Left lung (tissue), 10 donors: Measurements from ENCODE around the gene AP2B1. TPM values are rescaled to one million over a fixed set of nuclear protein-coding genes. Genes with fewer than 3 reads are reported as not detected.

Source experiments
- ATAC-seq: fragments of 200-7000 bp; cut with Tn5 transposase; one replicate; pipeline ENCODE4 v1.9.1; 2020; ENCODE audit warnings: moderate library complexity
- DNase-seq, 4 donors: peaks; one replicate each; pipeline ENCODE4 v3.0.0-alpha.2; 2013 to 2020
- H3K27ac ChIP-seq, 2 donors: fragments of 200-600 bp; sonication (generic) in 1 of 2; one replicate each; pipeline versions ENCODE4 v1.5.0 to v1.8.0; 2020 to 2021
- H3K27me3 ChIP-seq, 2 donors: fragments of 200-600 bp; sonication (generic) in 1 of 2; one replicate each; pipeline versions ENCODE4 v1.5.0 to v1.8.0; 2020 to 2021
- H3K36me3 ChIP-seq, 2 donors: fragments of 200-600 bp; sonication (generic) in 1 of 2; one replicate each; pipeline versions ENCODE4 v1.5.0 to v1.8.0; 2020 to 2021
- H3K4me1 ChIP-seq, 2 donors: fragments of 200-600 bp; one replicate each; pipeline ENCODE4 v1.8.0; 2021
- H3K4me3 ChIP-seq, 2 donors: fragments of 200-600 bp; sonication (generic) in 1 of 2; one replicate each; pipeline versions ENCODE4 v1.5.0 to v1.8.0; 2020 to 2021; ENCODE audit warnings: mild to moderate bottlenecking in 1 of 2
- H3K9me3 ChIP-seq, 2 donors: fragments of 200-600 bp; sonication (generic) in 1 of 2; one replicate each; pipeline versions ENCODE4 v1.5.0 to v1.8.0; 2020 to 2021
- intact Hi-C, 2 donors: fragments of 100-400 bp; cut with DNase I; formaldehyde crosslinking; loops; one replicate each; pipeline versions ENCODE4 v1.11.2 to v1.14.2; 2022
- polyA plus RNA-seq, 6 donors: library from polyadenylated mRNA; unstranded; fragments of 120-200 nt; gene quantifications; one replicate each; pipeline ENCODE4 v1.2.1, GENCODE V29; 2013; ENCODE audit not compliant: insufficient read length in 6 of 6
- total RNA-seq, 2 donors: library from RNA; stranded (reverse); fragmentation: NEBNext Ultra II Directional; extraction: Animal tissue kit (Norgen Biotek cat#: 25700); gene quantifications; one replicate each; pipeline ENCODE4 v1.2.1, GENCODE V29; 2021
- TF ChIP-seq, protein P1 (sequence below), 2 donors: fragments of 200-600 bp; sonication (generic) in 1 of 2; IDR thresholded peaks; one replicate each; pipeline versions ENCODE4 v1.5.0 to v1.8.0; 2021; ENCODE audit warnings: antibody characterized with exemption in 2 of 2
- donor health status: DM: no; HTN: yes; CAD: no.
- donor health status: DM: no; HTN: no; CAD: no.

The AP2B1 gene
- total and polyA plus RNA-seq, 8 donors, result 132 to 195 (median 154) TPM

DNA sequence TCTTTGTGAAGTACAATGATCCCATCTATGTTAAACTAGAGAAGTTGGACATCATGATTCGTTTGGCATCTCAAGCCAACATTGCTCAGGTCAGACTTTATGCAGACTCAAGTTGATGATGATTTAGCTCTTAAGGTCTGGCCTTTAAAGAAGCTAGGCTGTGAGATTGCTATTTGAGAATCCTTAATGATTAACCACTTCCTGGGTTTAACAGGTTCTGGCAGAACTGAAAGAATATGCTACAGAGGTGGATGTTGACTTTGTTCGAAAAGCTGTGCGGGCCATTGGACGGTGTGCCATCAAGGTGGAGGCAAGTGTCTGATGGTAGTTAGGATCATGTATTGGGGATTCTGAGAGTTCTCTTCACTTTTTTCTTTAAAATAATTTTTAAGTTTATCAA is 40.3 kb downstream of the AP2B1 start:
- H3K27me3 ChIP-seq, result no peaks in the 10 kb centered on the region
- H3K36me3 ChIP-seq, result peaks cover 0 to 81% of the 10 kb centered on the region in 2 donors
- DNase-seq (peak in 1 of 4 donors; percentile 35), ATAC-seq (peak; percentile 90)
- no peaks in the 10 kb centered on the region for H3K9me3 ChIP-seq
- H3K4me3 ChIP-seq, result no peak overlapping the region
- intact Hi-C loops, result no loop called here
- H3K4me1 ChIP-seq, result no peaks in the 10 kb centered on the region
- TF ChIP-seq, protein P1, sequence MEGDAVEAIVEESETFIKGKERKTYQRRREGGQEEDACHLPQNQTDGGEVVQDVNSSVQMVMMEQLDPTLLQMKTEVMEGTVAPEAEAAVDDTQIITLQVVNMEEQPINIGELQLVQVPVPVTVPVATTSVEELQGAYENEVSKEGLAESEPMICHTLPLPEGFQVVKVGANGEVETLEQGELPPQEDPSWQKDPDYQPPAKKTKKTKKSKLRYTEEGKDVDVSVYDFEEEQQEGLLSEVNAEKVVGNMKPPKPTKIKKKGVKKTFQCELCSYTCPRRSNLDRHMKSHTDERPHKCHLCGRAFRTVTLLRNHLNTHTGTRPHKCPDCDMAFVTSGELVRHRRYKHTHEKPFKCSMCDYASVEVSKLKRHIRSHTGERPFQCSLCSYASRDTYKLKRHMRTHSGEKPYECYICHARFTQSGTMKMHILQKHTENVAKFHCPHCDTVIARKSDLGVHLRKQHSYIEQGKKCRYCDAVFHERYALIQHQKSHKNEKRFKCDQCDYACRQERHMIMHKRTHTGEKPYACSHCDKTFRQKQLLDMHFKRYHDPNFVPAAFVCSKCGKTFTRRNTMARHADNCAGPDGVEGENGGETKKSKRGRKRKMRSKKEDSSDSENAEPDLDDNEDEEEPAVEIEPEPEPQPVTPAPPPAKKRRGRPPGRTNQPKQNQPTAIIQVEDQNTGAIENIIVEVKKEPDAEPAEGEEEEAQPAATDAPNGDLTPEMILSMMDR (IDR thresholded peaks at IDR 0.05), result no peak
- H3K27ac ChIP-seq, result no peak overlapping the region

DNA sequence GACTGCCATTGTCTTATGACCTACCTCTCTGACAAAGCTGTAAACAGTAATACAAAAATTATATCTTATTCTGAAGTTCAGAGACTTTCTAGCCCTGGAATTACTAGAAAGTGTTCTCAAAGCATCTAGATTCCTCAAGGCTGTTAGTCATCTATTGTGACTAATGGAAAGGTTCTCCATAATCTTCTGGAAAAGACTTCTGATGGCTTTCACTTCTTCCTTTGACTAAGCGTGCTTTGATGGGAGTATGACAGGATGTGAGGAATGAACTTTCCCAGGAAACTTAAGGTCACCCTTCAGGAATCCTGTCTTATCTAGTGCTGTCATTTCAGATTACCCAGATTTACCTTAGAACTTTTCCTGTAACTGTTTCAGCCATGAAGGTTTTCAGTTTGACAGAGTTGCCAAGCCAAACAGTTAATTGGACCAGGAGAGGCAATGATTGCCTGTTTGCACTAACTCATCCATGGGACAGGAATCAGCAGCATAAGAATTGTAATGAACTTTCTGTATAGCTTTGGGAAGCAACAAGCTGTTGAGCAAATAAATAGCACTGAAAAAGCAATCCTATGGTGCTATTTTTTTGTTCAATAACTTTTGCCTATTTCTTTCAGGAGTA is 43.5 kb downstream of the AP2B1 start:
- Histone ChIP-seq H3K9me3 (no peaks in the 10 kb centered on the region), H3K27ac (no peak overlapping the region), H3K4me3 (no peak overlapping the region), H3K27me3 (no peaks in the 10 kb centered on the region), H3K4me1 (no peaks in the 10 kb centered on the region), H3K36me3 (peaks cover 0 to 95% of the 10 kb centered on the region in 2 donors)
- ATAC-seq, result no peak
- intact Hi-C loops, result no loop called here
- no peak for DNase-seq
- TF ChIP-seq, protein P1 (IDR thresholded peaks at IDR 0.05), result no peak

DNA sequence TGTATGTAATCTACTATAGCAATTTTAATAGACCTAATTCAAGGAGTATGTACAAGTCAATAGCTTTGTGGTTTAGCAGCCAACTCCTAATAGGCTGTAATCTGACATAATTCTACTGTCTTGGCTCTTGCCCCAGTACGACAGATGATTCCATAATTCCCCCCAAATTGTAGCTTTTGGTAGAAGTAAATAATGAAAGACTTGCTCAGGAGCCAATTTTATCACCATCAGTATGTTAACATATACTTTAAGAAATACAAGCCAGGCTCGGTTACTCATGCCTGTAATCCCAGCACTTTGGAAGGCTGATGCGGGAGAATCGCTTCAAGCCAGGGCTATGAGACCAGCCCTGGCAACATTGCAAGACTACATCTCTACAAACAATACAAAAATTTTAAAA is 53.9 kb downstream of the AP2B1 start:
- DNase-seq (peak in 2 of 4 donors; percentile 88 to 92), ATAC-seq (no peak)
- no peaks in the 10 kb centered on the region for H3K9me3 ChIP-seq
- H3K36me3 ChIP-seq, result peaks cover 4 to 98% of the 10 kb centered on the region in 2 donors
- intact Hi-C loops, result no loop called here
- no peak overlapping the region for H3K27ac ChIP-seq
- H3K4me3 ChIP-seq, result no peak overlapping the region
- H3K4me1 ChIP-seq, result no peaks in the 10 kb centered on the region
- TF ChIP-seq, protein P1 (IDR thresholded peaks at IDR 0.05), result no peak
- H3K27me3 ChIP-seq, result no peaks in the 10 kb centered on the region

DNA sequence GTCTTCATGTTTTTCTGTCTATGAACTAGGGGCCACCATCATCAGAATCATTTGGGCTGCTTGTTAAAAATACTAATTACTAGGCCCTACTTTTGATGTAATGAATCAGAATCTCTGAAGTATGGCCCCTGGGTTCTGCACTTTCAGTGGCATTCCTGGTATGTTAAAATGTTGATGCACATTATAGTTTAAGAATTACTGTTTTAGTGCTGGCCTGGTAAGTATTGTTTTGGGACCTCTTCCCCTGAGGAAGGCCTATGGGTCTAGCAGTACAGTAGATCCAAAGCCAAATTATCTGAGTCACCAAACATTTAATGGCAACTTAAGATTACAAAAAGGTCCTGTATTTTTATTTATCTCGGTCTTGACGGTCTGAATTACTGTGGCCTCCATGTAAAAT is 58.8 kb downstream of the AP2B1 start:
- no peak overlapping the region for H3K27ac ChIP-seq
- H3K36me3 ChIP-seq, result peaks cover 3 to 88% of the 10 kb centered on the region in 2 donors
- ATAC-seq (no peak), DNase-seq (no peak)
- no peaks in the 10 kb centered on the region for H3K4me1 ChIP-seq
- TF ChIP-seq, protein P1 (IDR thresholded peaks at IDR 0.05), result no peak
- intact Hi-C loops, result no loop called here
- H3K9me3 ChIP-seq, result no peaks in the 10 kb centered on the region
- H3K27me3 ChIP-seq, result no peaks in the 10 kb centered on the region
- no peak overlapping the region for H3K4me3 ChIP-seq

DNA sequence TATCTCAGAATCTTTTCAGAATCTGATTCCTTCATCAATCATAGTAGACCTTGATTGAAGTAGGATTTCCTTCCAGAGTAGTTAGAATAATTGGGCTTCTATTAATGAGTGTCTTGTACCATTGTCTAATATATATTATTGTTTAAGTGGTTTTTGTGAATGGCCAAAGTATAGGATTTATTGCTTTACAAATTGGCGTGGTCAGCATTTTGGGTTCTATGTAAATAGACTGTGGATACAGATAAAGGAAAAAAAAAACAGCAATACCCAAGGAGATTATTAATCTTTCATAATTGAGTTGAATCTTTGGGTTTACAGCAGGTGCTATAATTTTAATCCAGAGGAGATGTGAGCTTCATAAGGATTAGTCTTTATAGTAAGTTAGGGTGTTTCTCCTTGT is 64.3 kb downstream of the AP2B1 start:
- TF ChIP-seq, protein P1 (IDR thresholded peaks at IDR 0.05), result no peak
- H3K36me3 ChIP-seq, result peaks cover 3 to 67% of the 10 kb centered on the region in 2 donors
- intact Hi-C loops, result no loop called here

More for the DNA sequence above, 64.3 kb downstream of the AP2B1 start:
- H3K27ac ChIP-seq, result no peak overlapping the region
- no peaks in the 10 kb centered on the region for H3K27me3 ChIP-seq
- DNase-seq, result no peak
- no peaks in the 10 kb centered on the region for H3K4me1 ChIP-seq
- no peaks in the 10 kb centered on the region for H3K9me3 ChIP-seq
- no peak for ATAC-seq
- H3K4me3 ChIP-seq, result no peak overlapping the region
